ENCODE data around the gene BMP5. TPM values are rescaled to one million over a fixed set of nuclear protein-coding genes. Genes with fewer than 3 reads are reported as not detected.

Gene BMP5
- total RNA-seq, 1 experiment from 2014 or later, result 17.7 TPM

DNA sequence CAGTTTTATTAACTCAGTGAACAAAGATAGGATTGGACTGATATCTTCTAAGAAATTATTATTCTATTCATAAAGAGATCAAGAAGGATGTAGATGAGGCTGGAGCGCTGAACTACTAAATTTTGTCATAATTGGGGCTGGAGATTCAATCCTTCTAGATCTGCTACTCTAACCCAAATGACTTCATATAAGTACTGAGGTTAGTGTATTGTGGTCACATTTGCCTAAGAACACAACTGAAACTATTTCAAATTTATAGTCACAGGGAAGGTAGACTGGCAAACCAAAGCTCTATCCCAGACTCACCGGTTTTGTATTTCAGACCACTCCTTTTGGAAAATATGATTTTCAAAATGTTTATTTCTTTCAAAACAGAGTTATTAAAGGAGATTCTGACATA lies 96.7 kb downstream of the BMP5 start:
- Histone ChIP-seq H3K27me3 (ENCODE audit: control insufficient read depth, insufficient read depth, low read length) (no peaks in the 10 kb centered on the region), H3K4me1 (ENCODE audit: control insufficient read depth, insufficient read depth, low read length) (peaks cover 21% of the 10 kb centered on the region; the same call in 1 of the 2 replicates), H3K27ac (ENCODE audit: low read length) (peak overlapping the region; percentile 82; the same call in 1 of the 2 replicates), H3K9me3 (ENCODE audit: control insufficient read depth, insufficient read depth, low read depth, low read length) (no peaks in the 10 kb centered on the region), H3K4me3 (ENCODE audit: low read depth in 2 of 2, low read length in 2 of 2) (no peak overlapping the region), H3K36me3 (ENCODE audit: control insufficient read depth, insufficient read depth, low read length) (no peaks in the 10 kb centered on the region; the same call in 1 of the 2 replicates)
- intact Hi-C loops (cut with micrococcal nuclease; ENCODE audit: unreplicated experiment) (loop anchor here (10.0 kb wide), 1 partner anchor 106 kb away; no protein-coding TSS in a partner anchor), in situ Hi-C loops (cut with HindIII; ENCODE audit: low pct_unique_long_range_greater_than_20kb, low sequenced_read_pairs) (no loop called here)
- ATAC-seq, result no peak
- TF ChIP-seq, protein P1, sequence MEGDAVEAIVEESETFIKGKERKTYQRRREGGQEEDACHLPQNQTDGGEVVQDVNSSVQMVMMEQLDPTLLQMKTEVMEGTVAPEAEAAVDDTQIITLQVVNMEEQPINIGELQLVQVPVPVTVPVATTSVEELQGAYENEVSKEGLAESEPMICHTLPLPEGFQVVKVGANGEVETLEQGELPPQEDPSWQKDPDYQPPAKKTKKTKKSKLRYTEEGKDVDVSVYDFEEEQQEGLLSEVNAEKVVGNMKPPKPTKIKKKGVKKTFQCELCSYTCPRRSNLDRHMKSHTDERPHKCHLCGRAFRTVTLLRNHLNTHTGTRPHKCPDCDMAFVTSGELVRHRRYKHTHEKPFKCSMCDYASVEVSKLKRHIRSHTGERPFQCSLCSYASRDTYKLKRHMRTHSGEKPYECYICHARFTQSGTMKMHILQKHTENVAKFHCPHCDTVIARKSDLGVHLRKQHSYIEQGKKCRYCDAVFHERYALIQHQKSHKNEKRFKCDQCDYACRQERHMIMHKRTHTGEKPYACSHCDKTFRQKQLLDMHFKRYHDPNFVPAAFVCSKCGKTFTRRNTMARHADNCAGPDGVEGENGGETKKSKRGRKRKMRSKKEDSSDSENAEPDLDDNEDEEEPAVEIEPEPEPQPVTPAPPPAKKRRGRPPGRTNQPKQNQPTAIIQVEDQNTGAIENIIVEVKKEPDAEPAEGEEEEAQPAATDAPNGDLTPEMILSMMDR (IDR thresholded peaks at IDR 0.05), result no peak
- no peak for TF ChIP-seq POLR2AphosphoS5 (IDR thresholded peaks at IDR 0.05; ENCODE audit: low read depth, low read length)
- TF ChIP-seq, protein P2, sequence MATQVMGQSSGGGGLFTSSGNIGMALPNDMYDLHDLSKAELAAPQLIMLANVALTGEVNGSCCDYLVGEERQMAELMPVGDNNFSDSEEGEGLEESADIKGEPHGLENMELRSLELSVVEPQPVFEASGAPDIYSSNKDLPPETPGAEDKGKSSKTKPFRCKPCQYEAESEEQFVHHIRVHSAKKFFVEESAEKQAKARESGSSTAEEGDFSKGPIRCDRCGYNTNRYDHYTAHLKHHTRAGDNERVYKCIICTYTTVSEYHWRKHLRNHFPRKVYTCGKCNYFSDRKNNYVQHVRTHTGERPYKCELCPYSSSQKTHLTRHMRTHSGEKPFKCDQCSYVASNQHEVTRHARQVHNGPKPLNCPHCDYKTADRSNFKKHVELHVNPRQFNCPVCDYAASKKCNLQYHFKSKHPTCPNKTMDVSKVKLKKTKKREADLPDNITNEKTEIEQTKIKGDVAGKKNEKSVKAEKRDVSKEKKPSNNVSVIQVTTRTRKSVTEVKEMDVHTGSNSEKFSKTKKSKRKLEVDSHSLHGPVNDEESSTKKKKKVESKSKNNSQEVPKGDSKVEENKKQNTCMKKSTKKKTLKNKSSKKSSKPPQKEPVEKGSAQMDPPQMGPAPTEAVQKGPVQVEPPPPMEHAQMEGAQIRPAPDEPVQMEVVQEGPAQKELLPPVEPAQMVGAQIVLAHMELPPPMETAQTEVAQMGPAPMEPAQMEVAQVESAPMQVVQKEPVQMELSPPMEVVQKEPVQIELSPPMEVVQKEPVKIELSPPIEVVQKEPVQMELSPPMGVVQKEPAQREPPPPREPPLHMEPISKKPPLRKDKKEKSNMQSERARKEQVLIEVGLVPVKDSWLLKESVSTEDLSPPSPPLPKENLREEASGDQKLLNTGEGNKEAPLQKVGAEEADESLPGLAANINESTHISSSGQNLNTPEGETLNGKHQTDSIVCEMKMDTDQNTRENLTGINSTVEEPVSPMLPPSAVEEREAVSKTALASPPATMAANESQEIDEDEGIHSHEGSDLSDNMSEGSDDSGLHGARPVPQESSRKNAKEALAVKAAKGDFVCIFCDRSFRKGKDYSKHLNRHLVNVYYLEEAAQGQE (IDR thresholded peaks at IDR 0.05; ENCODE audit: insufficient read depth in 1 of 2, low read depth in 2 of 2, low read length in 1 of 2), result no peak
- no peak for TF ChIP-seq TCF7L2 (IDR thresholded peaks at IDR 0.05; ENCODE audit: low read depth, low read length)
- DNase-seq (ENCODE audit: low read depth, low spot score), result no peak
- ChIA-PET CTCF (no interaction called here), POLR2A (no interaction called here)
- BruUV-seq (replicated peaks), result no TSS peak

DNA sequence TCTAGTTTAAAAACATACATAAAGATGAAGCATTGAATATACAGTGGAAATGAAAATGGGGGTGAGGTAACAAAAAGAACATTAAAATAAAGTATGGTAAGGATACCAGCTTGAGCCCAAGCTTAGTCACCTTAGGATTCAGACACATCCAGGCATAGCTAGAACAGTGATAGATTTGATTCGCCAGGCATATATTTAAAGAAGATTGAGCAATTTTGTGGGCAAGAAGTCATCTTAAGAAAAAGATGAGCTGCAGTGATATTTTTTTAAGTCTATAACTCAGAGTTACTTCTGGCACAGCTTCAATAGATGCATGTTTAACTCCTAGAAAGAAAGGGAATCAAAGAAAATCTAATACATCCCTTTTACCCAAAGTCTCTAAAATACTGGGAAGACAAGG lies 97.9 kb downstream of the BMP5 start:
- ChIA-PET POLR2A (interaction anchor here (0.6 kb wide), 1 partner anchor 297 kb away, joined by 3 read pairs; no protein-coding TSS in a partner anchor), CTCF (no interaction called here)
- H3K27me3 ChIP-seq (ENCODE audit: control insufficient read depth, insufficient read depth, low read length), result no peaks in the 10 kb centered on the region
- H3K36me3 ChIP-seq (ENCODE audit: control insufficient read depth, insufficient read depth, low read length), result no peaks in the 10 kb centered on the region; the same call in 1 of the 2 replicates
- intact Hi-C loops (cut with micrococcal nuclease; ENCODE audit: unreplicated experiment), result loop anchor here (10.0 kb wide), 1 partner anchor 107 kb away; no protein-coding TSS in a partner anchor
- H3K27ac ChIP-seq (ENCODE audit: low read length), result peak overlapping the region; percentile 82; the same call in 1 of the 2 replicates
- H3K4me1 ChIP-seq (ENCODE audit: control insufficient read depth, insufficient read depth, low read length), result peaks cover 27% of the 10 kb centered on the region; the same call in 1 of the 2 replicates
- ATAC-seq (no peak), DNase-seq (ENCODE audit: low read depth, low spot score) (no peak)
- no peak overlapping the region for H3K4me3 ChIP-seq (ENCODE audit: low read depth in 2 of 2, low read length in 2 of 2)
- in situ Hi-C loops (cut with HindIII; ENCODE audit: low pct_unique_long_range_greater_than_20kb, low sequenced_read_pairs), result no loop called here
- no peaks in the 10 kb centered on the region for H3K9me3 ChIP-seq (ENCODE audit: control insufficient read depth, insufficient read depth, low read depth, low read length)
- no TSS peak for BruUV-seq (replicated peaks)
- no peak for TF ChIP-seq POLR2AphosphoS5 (IDR thresholded peaks at IDR 0.05; ENCODE audit: low read depth, low read length)
- TF ChIP-seq, protein P1 (IDR thresholded peaks at IDR 0.05), result no peak
- no peak for TF ChIP-seq TCF7L2 (IDR thresholded peaks at IDR 0.05; ENCODE audit: low read depth, low read length)
- TF ChIP-seq, protein P2 (IDR thresholded peaks at IDR 0.05; ENCODE audit: insufficient read depth in 1 of 2, low read depth in 2 of 2, low read length in 1 of 2), result no peak
- no peak for TF ChIP-seq SIN3A (IDR thresholded peaks at IDR 0.05; ENCODE audit: borderline replicate concordance, insufficient read depth, low read depth, low read length)
